ENCODE measurements around the gene CASP9.

DNA sequence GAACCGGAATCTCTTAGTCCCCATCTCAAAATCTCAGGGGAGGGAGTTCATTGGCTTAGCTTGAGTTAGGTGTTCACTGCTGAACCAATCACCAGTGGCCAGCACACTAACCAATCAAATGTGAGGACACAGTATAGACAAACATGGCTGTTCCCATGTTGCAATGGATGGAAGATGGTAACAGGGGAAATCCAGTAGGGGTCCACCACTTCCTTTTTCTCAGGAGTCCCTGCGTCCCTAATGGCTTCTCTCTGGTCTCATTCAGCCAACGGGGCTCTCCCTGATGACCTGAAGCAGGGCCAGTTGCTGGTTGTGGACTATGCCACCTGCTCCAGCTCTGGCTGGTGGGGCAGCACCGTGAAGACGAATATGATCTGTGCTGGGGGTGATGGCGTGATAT lies 38.4 kb downstream of the CASP9 start:
- TF ChIP-seq CREM (IDR thresholded peaks at IDR 0.05; ENCODE audit: low read depth) = no peak
- no peak for TF ChIP-seq POLR2A (IDR thresholded peaks at IDR 0.05; ENCODE audit: low read depth, low read length)
- TF ChIP-seq, protein P1, sequence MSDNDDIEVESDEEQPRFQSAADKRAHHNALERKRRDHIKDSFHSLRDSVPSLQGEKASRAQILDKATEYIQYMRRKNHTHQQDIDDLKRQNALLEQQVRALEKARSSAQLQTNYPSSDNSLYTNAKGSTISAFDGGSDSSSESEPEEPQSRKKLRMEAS (IDR thresholded peaks at IDR 0.05; ENCODE audit: low read depth, low read length) = no peak
- TF ChIP-seq, protein P2, sequence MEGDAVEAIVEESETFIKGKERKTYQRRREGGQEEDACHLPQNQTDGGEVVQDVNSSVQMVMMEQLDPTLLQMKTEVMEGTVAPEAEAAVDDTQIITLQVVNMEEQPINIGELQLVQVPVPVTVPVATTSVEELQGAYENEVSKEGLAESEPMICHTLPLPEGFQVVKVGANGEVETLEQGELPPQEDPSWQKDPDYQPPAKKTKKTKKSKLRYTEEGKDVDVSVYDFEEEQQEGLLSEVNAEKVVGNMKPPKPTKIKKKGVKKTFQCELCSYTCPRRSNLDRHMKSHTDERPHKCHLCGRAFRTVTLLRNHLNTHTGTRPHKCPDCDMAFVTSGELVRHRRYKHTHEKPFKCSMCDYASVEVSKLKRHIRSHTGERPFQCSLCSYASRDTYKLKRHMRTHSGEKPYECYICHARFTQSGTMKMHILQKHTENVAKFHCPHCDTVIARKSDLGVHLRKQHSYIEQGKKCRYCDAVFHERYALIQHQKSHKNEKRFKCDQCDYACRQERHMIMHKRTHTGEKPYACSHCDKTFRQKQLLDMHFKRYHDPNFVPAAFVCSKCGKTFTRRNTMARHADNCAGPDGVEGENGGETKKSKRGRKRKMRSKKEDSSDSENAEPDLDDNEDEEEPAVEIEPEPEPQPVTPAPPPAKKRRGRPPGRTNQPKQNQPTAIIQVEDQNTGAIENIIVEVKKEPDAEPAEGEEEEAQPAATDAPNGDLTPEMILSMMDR (IDR thresholded peaks at IDR 0.05 in 2 of 3, conservative IDR thresholded peaks at IDR 0.05 in 1 of 3; ENCODE audit: control insufficient read depth in 2 of 3, extremely low read depth in 1 of 3, insufficient read depth in 1 of 3, low read depth in 3 of 3, low read length in 3 of 3) = no peak
- TF ChIP-seq NRF1 (conservative IDR thresholded peaks at IDR 0.05; ENCODE audit: low read depth, low read length) = no peak
- TF ChIP-seq CEBPB (IDR thresholded peaks at IDR 0.05; ENCODE audit: borderline replicate concordance in 1 of 2, low read depth in 2 of 2, low read length in 2 of 2) = no peak
- TF ChIP-seq NR2F1 (conservative IDR thresholded peaks at IDR 0.05) = no peak
- TF ChIP-seq ZNF24 (IDR thresholded peaks at IDR 0.05) = no peak

Measured in GM12878 (cell line).